H1 (cell line): ENCODE results near the gene FNDC11. TPM values are rescaled to one million over a fixed set of nuclear protein-coding genes. Genes with fewer than 3 reads are reported as not detected.

Source experiments
- CTCF ChIA-PET: fragments of 300-600 bp; sonication (Branson Sonifier 250); formaldehyde crosslinking; loops from one replicate; lab custom pipeline; 2021; ENCODE audit not compliant: partially characterized antibody; lab: Charles Lee
- POLR2A ChIA-PET: fragments of 300-600 bp; sonication (Branson Sonifier 250); formaldehyde crosslinking; loops from one replicate; lab custom pipeline; 2021; ENCODE audit warnings: inconsistent platforms; ENCODE audit not compliant: partially characterized antibody; lab: Charles Lee
- DNase-seq, 2 experiments: peaks; one replicate each; pipeline versions ENCODE4 v3.0.0 to v3.0.0-alpha.2; 2010 to 2022; ENCODE audit warnings: low spot score in 2 of 2, low read depth in 1 of 2, mixed read lengths in 1 of 2
- FAIRE-seq: peaks from 2 replicates; lab custom pipeline; 2011; peaks lifted over from hg19 to GRCh38; lab: Jason Lieb, UNC
- H2AFZ ChIP-seq: 2 replicates; pipeline ENCODE4 v1.8.1; 2012; ENCODE audit warnings: low read length, inconsistent platforms
- H2AK5ac ChIP-seq: 2 replicates; pipeline ENCODE4 v1.6.1; 2013; ENCODE audit warnings: low read depth, low read length
- H2BK120ac ChIP-seq: replicated peaks from 2 replicates; pipeline ENCODE3; 2013; ENCODE audit warnings: low read depth, low read length, inconsistent platforms
- H2BK12ac ChIP-seq: 2 replicates; pipeline ENCODE4 v1.6.1; 2013; ENCODE audit warnings: low read depth, low read length
- H2BK15ac ChIP-seq: 2 replicates; pipeline ENCODE4 v1.6.1; 2013; ENCODE audit warnings: low read length
- H2BK20ac ChIP-seq: 2 replicates; pipeline ENCODE4 v1.6.1; 2013; ENCODE audit warnings: low read length
- H2BK5ac ChIP-seq: 2 replicates; pipeline ENCODE4 v1.6.1; 2013; ENCODE audit warnings: low read depth, low read length
- H3K14ac ChIP-seq: 2 replicates; pipeline ENCODE4 v1.6.1; 2013; ENCODE audit warnings: inconsistent platforms; ENCODE audit not compliant: insufficient read length
- H3K18ac ChIP-seq: 2 replicates; pipeline ENCODE4 v1.6.1; 2013; ENCODE audit warnings: low read length; ENCODE audit errors: extremely low read depth
- H3K23ac ChIP-seq: 2 replicates; pipeline ENCODE4 v1.6.1; 2013; ENCODE audit warnings: inconsistent platforms; ENCODE audit not compliant: insufficient read length
- H3K23me2 ChIP-seq: 2 replicates; pipeline ENCODE4 v1.6.1; 2013; ENCODE audit warnings: low read depth, low read length
- H3K27ac ChIP-seq: 2 replicates; pipeline ENCODE4 v1.6.1; 2011; ENCODE audit warnings: low read depth, low read length, inconsistent platforms
- H3K27me3 ChIP-seq, 4 experiments: replicated peaks in 1 of 4; 1 replicate in 1 of 4; 2 replicates in 3 of 4; pipeline versions ENCODE4 v1.6.1 to v1.8.1; 2011 to 2013; ENCODE audit warnings: low read length in 3 of 4, mild to moderate bottlenecking in 3 of 4, inconsistent platforms in 2 of 4, mixed read lengths in 2 of 4, moderate library complexity in 1 of 4; ENCODE audit not compliant: control insufficient read depth in 3 of 4, insufficient read depth in 3 of 4; ENCODE audit errors: extremely low read depth in 1 of 4
- H3K36me3 ChIP-seq, 4 experiments: 2 replicates each; pipeline versions ENCODE4 v1.6.1 to v1.8.1; 2011 to 2013; ENCODE audit warnings: mild to moderate bottlenecking in 4 of 4, low read length in 3 of 4, moderate library complexity in 2 of 4, control low read depth in 1 of 4, inconsistent platforms in 1 of 4; ENCODE audit not compliant: insufficient read depth in 4 of 4, control insufficient read depth in 2 of 4
- H3K4ac ChIP-seq: replicated peaks from 2 replicates; pipeline ENCODE3; 2013; ENCODE audit warnings: low read length, low read depth, mixed read lengths, inconsistent platforms; ENCODE audit not compliant: insufficient read length
- H3K4me1 ChIP-seq, 4 experiments: replicated peaks in 1 of 4; 1 replicate in 1 of 4; 2 replicates in 3 of 4; pipeline versions ENCODE4 v1.6.1 to v1.8.1; 2011 to 2013; ENCODE audit warnings: low read length in 3 of 4, inconsistent platforms in 2 of 4, mixed read lengths in 1 of 4; ENCODE audit not compliant: insufficient read depth in 4 of 4, control insufficient read depth in 3 of 4
- H3K4me2 ChIP-seq, 2 experiments: 2 replicates each; pipeline versions ENCODE4 v1.6.1 to v1.8.1; 2011 to 2013; ENCODE audit warnings: low read depth in 2 of 2, low read length in 2 of 2, control low read depth in 1 of 2, inconsistent platforms in 1 of 2, mild to moderate bottlenecking in 1 of 2; ENCODE audit not compliant: insufficient read depth in 1 of 2
- H3K4me3 ChIP-seq, 4 experiments: fragments of 200-600, 300-600 bp in 1 of 4; sonication (generic), shearing (Covaris generic), sonication (Bioruptor Twin) in 1 of 4; 2 replicates each; pipeline versions ENCODE4 v1.5.1 to v1.8.1; 2011 to 2016; ENCODE audit warnings: low read length in 4 of 4, low read depth in 3 of 4, control low read depth in 2 of 4, inconsistent platforms in 2 of 4, mild to moderate bottlenecking in 2 of 4, mixed read lengths in 1 of 4, moderate library complexity in 1 of 4; ENCODE audit not compliant: insufficient read depth in 2 of 4; ENCODE audit errors: extremely low read depth in 1 of 4
- H3K56ac ChIP-seq: replicated peaks from 2 replicates; pipeline ENCODE3; 2013; ENCODE audit warnings: low read depth, mild to moderate bottlenecking, mixed read lengths, low read length, inconsistent platforms; ENCODE audit not compliant: insufficient read length
- H3K79me1 ChIP-seq: 2 replicates; pipeline ENCODE4 v1.6.1; 2013; ENCODE audit warnings: low read depth, low read length, control low read depth
- H3K79me2 ChIP-seq, 2 experiments: 2 replicates each; pipeline versions ENCODE4 v1.6.1 to v1.8.1; 2012 to 2013; ENCODE audit warnings: low read length in 2 of 2, mild to moderate bottlenecking in 2 of 2, inconsistent platforms in 1 of 2; ENCODE audit not compliant: insufficient read depth in 2 of 2, control insufficient read depth in 1 of 2
- H3K9ac ChIP-seq, 4 experiments: replicated peaks in 1 of 4; 1 replicate in 1 of 4; 2 replicates in 3 of 4; pipeline versions ENCODE4 v1.6.1 to v1.8.1; 2011 to 2013; ENCODE audit warnings: low read depth in 3 of 4, low read length in 3 of 4, control low read depth in 2 of 4, mild to moderate bottlenecking in 2 of 4, moderate library complexity in 2 of 4, inconsistent platforms in 1 of 4; ENCODE audit errors: extremely low read depth in 1 of 4
- H3K9me3 ChIP-seq, 2 experiments: 2 replicates each; pipeline versions ENCODE4 v1.6.1 to v1.8.1; 2012 to 2013; ENCODE audit warnings: mild to moderate bottlenecking in 2 of 2, moderate library complexity in 2 of 2, control low read depth in 1 of 2, inconsistent platforms in 1 of 2, low read depth in 1 of 2, low read length in 1 of 2, mixed read lengths in 1 of 2; ENCODE audit not compliant: insufficient read depth in 2 of 2
- H4K20me1 ChIP-seq, 2 experiments: replicated peaks in 1 of 2; 2 replicates each; pipeline versions ENCODE3 to v1.8.1; 2011 to 2013; ENCODE audit warnings: inconsistent platforms in 2 of 2, low read length in 2 of 2, mild to moderate bottlenecking in 1 of 2; ENCODE audit not compliant: insufficient read depth in 2 of 2, control insufficient read depth in 1 of 2
- H4K5ac ChIP-seq: 2 replicates; pipeline ENCODE4 v1.6.1; 2013; ENCODE audit warnings: low read length, low read depth, mixed read lengths, inconsistent platforms; ENCODE audit not compliant: insufficient read length
- H4K8ac ChIP-seq: 2 replicates; pipeline ENCODE4 v1.8.0; 2013; ENCODE audit warnings: mild to moderate bottlenecking, moderate library complexity, low read length, inconsistent platforms; ENCODE audit not compliant: insufficient read depth; ENCODE audit errors: extremely low read depth
- H4K91ac ChIP-seq: replicated peaks from 2 replicates; pipeline ENCODE3; 2013; ENCODE audit warnings: low read length, mixed read lengths, inconsistent platforms; ENCODE audit not compliant: insufficient read length
- CEBPB ChIP-seq: IDR thresholded peaks from 2 replicates; pipeline ENCODE4 v1.6.1; 2012; ENCODE audit warnings: low read depth, low read length
- CHD2 ChIP-seq: IDR thresholded peaks from 2 replicates; pipeline ENCODE4 v1.6.1; 2012; ENCODE audit warnings: low read length, improper control_type of control experiment
- CREB1 ChIP-seq: IDR thresholded peaks from 2 replicates; pipeline ENCODE4 v1.6.1; 2012; ENCODE audit warnings: inconsistent platforms
- EP300 ChIP-seq, 2 experiments: IDR thresholded peaks; 1 replicate in 1 of 2; 2 replicates in 1 of 2; pipeline ENCODE4 v1.6.1; 2011 to 2012; ENCODE audit warnings: low read depth in 2 of 2, low read length in 2 of 2, mild to moderate bottlenecking in 2 of 2, borderline replicate concordance in 1 of 2, inconsistent platforms in 1 of 2, moderate library complexity in 1 of 2
- FOSL1 ChIP-seq: IDR thresholded peaks from 2 replicates; pipeline ENCODE4 v1.6.1; 2011; ENCODE audit warnings: mild to moderate bottlenecking, low read depth, low read length, moderate library complexity; ENCODE audit not compliant: insufficient read depth
- GABPA ChIP-seq: IDR thresholded peaks from 2 replicates; pipeline ENCODE4 v1.6.1; 2011; ENCODE audit warnings: mild to moderate bottlenecking, low read length, moderate library complexity, borderline replicate concordance; ENCODE audit not compliant: insufficient read depth
- HDAC2 ChIP-seq, 2 experiments: fragments of 300-600 bp in 1 of 2; sonication (generic) in 1 of 2; IDR thresholded peaks; 2 replicates each; pipeline ENCODE4 v1.6.1; 2011 to 2012; ENCODE audit warnings: low read depth in 2 of 2, low read length in 2 of 2, mild to moderate bottlenecking in 2 of 2, moderate library complexity in 2 of 2, borderline replicate concordance in 1 of 2, inconsistent platforms in 1 of 2
- HDAC6 ChIP-seq: IDR thresholded peaks from one replicate; pipeline ENCODE4 v1.7.1; 2012; ENCODE audit warnings: low read depth, mild to moderate bottlenecking, inconsistent platforms, low read length, moderate library complexity
- MAX ChIP-seq: IDR thresholded peaks from 2 replicates; pipeline ENCODE4 v1.6.1; 2012; ENCODE audit warnings: inconsistent platforms
- SIRT6 ChIP-seq: IDR thresholded peaks from one replicate; pipeline ENCODE4 v1.7.1; 2012; ENCODE audit warnings: low read length, inconsistent platforms
- SIX5 ChIP-seq: IDR thresholded peaks from 2 replicates; pipeline ENCODE4 v1.6.1; 2011; ENCODE audit warnings: mild to moderate bottlenecking, low read depth, low read length
- SP1 ChIP-seq: IDR thresholded peaks from 2 replicates; pipeline ENCODE4 v1.6.1; 2011; ENCODE audit warnings: low read depth, low read length
- WGBS, 2 experiments: shearing (Covaris generic) in 1 of 2; methylation state at CpG; one replicate each; pipeline versions ENCODE4 v1.1.6 to v1.1.7; 2013 to 2015; ENCODE audit warnings: low lambda C conversion rate in 2 of 2, mixed read lengths in 2 of 2, inconsistent platforms in 1 of 2, low coverage in 1 of 2, missing lambda C conversion rate in 1 of 2; ENCODE audit not compliant: insufficient replicate concordance in 2 of 2, insufficient coverage in 1 of 2, insufficient read length in 1 of 2; ENCODE audit errors: extremely low coverage in 1 of 2, missing lambda C conversion rate in 1 of 2; 5-methylcytosine and 5-hydroxymethylcytosine counted together
- polyA plus RNA-seq, 7 experiments: library from polyadenylated mRNA; depleted of rRNA in 3 of 7; stranded (reverse) in 5 of 7; unstranded in 2 of 7; fragments of >200 nt in 5 of 7; fragments of 200-250 nt in 2 of 7; gene quantifications; 1 replicate in 5 of 7; 2 replicates in 1 of 7; 4 replicates in 1 of 7; pipeline versions ENCODE4 v1.2.1 to v1.2.3, GENCODE V29; 2011 to 2013; ENCODE audit warnings: missing spikeins in 2 of 7, mixed read lengths in 2 of 7
- total RNA-seq: library from RNA; stranded (reverse); fragmentation: NEBNext Ultra II Directional; extraction: Animal tissue kit (Norgen Biotek cat#: 25700); gene quantifications from 2 replicates; pipeline ENCODE4 v1.2.1, GENCODE V29; 2021

The FNDC11 gene
- total and polyA plus RNA-seq, 2 of the 8 experiments (the other 6 are each of a cell fraction or from before 2014, with no cell fraction given): 2.6 to 8.8 TPM

- H3K4me2 ChIP-seq: peak within 1 kb of the TSS in 1 of 2 experiments; percentile 42; a peak in 2 of 4 replicates
- no peaks in the 10 kb centered on the region; the same call in 1 of the 2 replicates for H3K23me2 ChIP-seq
- no peak within 1 kb of the TSS for H3K27ac ChIP-seq
- peak within 1 kb of the TSS; percentile 72; the same call in 1 of the 2 replicates for H2BK15ac ChIP-seq
- 82% methylated on average over 27 of the region's 35 CpGs; no CpG with 5 or more reads in 1 of the 2 experiments for WGBS, 2 experiments
- no peak within 1 kb of the TSS for H3K4me3 ChIP-seq
- no peaks in the 10 kb centered on the region for H3K79me1 ChIP-seq
- H2AK5ac ChIP-seq: no peak within 1 kb of the TSS; the same call in 1 of the 2 replicates
- H3K36me3 ChIP-seq: no peaks in the 10 kb centered on the region
- H3K23ac ChIP-seq: no peak within 1 kb of the TSS
- H3K4ac ChIP-seq: peak within 1 kb of the TSS; percentile 74
- no peak within 1 kb of the TSS for H3K9ac ChIP-seq
- H2BK20ac ChIP-seq: peak within 1 kb of the TSS; percentile 86; the same call in 1 of the 2 replicates
- FAIRE-seq (no peak), DNase-seq (no peak)
- no peaks in the 10 kb centered on the region for H3K27me3 ChIP-seq
- no peak within 1 kb of the TSS for H3K56ac ChIP-seq
- H4K8ac ChIP-seq: peak within 1 kb of the TSS; percentile 25
- peaks cover 0 to 29% (median 12%) of the 10 kb centered on the region in 4 experiments; a peak in 6 of 7 replicates for H3K4me1 ChIP-seq
- H4K91ac ChIP-seq: peak within 1 kb of the TSS; percentile 40
- CTCF ChIA-PET: interaction anchor here (1.0 to 1.4 kb wide), 3 partner anchors 10 to 106 kb away, joined by 3 to 7 read pairs (median 3); partner anchors contain the start of gene PTK6
- no peaks in the 10 kb centered on the region for H3K79me2 ChIP-seq
- no peak within 1 kb of the TSS for H2BK120ac ChIP-seq
- peak within 1 kb of the TSS; percentile 71; the same call in 1 of the 2 replicates for H3K18ac ChIP-seq
- H3K14ac ChIP-seq: no peak within 1 kb of the TSS
- no peaks in the 10 kb centered on the region for H4K20me1 ChIP-seq
- H2AFZ ChIP-seq: no peak within 1 kb of the TSS
- H2BK12ac ChIP-seq: peak within 1 kb of the TSS; percentile 80; the same call in 1 of the 2 replicates
- H3K9me3 ChIP-seq: no peaks in the 10 kb centered on the region
- peak within 1 kb of the TSS; percentile 78; the same call in 1 of the 2 replicates for H2BK5ac ChIP-seq
- POLR2A ChIA-PET: interaction anchor here (1.0 to 2.3 kb wide), 2 partner anchors 13 to 27 kb away, joined by 3 to 10 read pairs; partner anchors contain the start of gene PPDPF
- H4K5ac ChIP-seq: no peak within 1 kb of the TSS
- TF ChIP-seq EP300 (IDR thresholded peaks at IDR 0.05; ENCODE audit: borderline replicate concordance in 1 of 2, low read depth in 2 of 2, low read length in 2 of 2) (no peak), CHD2 (no peak), SP1 (no peak), SIX5 (no peak), CREB1 (no peak), FOSL1 (no peak), SIRT6 (no peak), HDAC6 (no peak), CEBPB (no peak), MAX (no peak), HDAC2 (IDR thresholded peaks at IDR 0.05; ENCODE audit: borderline replicate concordance in 1 of 2, low read depth in 2 of 2, low read length in 2 of 2) (no peak), GABPA (no peak)
These were observed 6.1 kb upstream of the FNDC11 start, which contains the start of gene SRMS for GRCh38 chr20:63547725-63548480. SRMS (minus strand) TSS chr20:63547749; CDS start chr20:63547463, 286 bp downstream.
